Smooth muscle cell of the brain vasculature (primary cell): Measurements from ENCODE around the gene AKAP3.
A peak's percentile ranks its signal among the peaks of the same experiment; 100 is the strongest.

Experiments
- DNase-seq: peaks from one replicate; pipeline ENCODE4 v3.0.0-alpha.2; 2012; ENCODE audit warnings: low read depth, low spot score

Gene AKAP3

DNA sequence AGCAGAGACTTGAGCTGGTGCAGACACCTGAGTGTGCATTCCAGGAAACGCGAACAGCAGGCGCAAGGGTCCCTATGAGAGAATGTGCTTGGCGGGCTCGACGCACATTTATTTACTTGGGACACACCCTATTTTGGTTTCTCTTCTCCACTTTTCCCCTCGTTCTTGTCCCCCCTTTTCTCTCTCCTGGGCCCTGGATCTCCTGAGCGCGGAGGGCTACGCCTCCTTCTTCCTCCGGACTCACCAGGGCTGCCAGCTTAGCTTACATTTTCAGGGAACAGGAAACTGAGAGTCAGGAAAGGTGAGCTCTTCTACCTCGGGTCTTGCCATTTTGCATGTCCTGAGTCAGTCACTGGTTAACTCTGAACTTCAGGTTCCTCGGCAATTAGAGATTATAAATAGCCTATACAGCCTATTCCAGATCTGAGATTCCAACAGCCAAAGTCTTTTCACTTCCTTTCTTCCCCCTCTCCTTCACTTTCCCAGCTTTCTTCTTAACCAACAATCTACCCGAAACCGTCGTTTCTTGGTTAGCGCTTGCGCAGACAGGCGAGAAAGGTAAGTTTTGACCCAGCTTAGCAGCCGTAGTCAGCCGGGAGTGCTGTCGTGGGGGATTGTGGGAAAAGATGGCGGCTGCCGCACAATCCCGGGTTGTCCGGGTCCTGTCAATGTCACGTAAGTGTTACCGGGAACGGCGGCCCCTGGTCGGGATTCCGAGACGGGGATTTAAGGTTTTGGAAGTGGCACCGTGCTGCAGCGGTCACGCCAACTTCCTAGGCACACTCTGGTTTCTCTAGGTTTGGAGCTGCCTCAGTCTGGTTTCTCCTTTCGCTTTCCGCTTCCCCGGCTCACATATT, at the start of gene AKAP3, which contains the start of gene NDUFA9:
TSS of gene AKAP3 (minus strand) at position 551 of the 857 bp plus-strand sequence. CDS start 10,855 bp downstream, outside the sequence.
TSS of gene NDUFA9 (plus strand) at position 614 of the 857 bp plus-strand sequence. CDS start at position 627, 13 bp downstream.
- peak; percentile 61 for DNase-seq

DNA sequence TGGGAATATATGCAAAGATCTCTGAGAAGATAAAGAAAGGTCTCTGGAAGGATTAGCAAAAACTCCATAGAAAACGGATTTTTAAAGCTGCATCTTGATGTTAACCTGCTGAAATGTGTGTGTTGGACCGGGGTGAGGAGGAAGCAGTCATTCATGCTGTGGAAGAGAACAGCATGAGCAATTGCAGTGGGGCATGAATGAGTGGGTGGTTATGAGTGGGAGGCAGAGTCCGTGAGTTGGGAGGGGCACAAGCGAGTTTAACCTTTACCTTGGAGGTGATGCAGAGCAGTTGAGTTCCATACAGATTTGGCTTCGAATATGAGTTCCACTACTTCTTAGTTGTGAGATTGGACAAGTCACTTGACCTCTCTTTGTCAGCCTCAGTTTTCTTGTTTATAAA, 41.9 kb upstream of the AKAP3 start:
- no peak for DNase-seq

DNA sequence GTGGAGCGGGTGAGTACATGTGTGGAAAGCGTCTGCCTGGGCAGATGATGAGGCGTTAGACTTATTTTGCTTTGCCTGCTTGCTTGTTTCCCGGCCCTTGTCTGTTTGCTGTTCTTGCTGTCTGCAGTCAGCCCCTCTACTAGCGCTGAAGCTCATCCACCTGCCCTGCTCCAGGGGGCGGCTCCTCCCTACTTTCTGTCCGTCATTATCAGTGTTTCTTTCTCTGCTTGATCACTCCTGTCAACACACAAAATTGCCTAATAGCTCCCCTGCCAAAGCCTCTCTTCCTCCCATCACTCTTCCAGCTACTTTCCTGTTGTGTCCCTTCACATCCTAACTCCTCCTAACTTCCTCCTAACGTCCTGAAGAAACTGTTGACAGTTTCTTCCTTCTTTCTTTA, 36.5 kb upstream of the AKAP3 start:
- DNase-seq: no peak

DNA sequence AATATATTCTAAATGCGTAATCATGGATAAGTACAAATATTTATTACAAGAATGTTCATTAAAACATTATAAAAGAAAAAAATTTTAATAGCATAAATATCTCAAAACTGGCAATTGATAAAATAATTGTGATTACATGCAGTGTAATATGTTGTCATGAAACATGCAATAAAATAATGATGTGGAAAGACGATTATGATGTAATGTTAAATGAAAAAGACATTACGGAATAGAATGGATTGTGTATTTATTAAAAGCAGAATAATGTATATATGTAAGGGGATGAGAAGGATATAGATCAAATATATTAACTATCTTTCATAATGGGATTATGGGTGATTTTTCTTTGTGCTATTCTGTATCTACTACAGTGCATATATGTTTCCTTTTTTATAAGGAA, 32.9 kb upstream of the AKAP3 start:
- no peak for DNase-seq

DNA sequence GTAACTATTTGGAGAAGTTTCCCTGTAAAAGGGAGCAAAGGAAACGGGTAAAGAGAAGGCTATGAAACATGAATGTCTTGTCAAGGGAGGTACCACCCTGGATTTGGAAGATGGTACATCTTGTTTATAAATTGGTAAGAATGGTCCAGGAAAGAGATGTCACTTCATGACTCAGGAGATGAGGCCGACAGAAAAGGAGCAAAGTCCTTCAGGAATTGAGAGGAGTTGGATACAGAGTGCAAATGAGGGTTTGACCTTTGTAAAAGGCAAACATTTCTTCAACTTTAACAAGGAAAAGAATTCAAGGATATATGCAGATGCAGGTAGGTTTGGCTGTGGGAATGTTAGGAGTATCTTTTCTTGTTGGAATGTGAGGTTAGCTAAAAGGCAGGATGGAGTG, 30.9 kb upstream of the AKAP3 start:
- DNase-seq: no peak

DNA sequence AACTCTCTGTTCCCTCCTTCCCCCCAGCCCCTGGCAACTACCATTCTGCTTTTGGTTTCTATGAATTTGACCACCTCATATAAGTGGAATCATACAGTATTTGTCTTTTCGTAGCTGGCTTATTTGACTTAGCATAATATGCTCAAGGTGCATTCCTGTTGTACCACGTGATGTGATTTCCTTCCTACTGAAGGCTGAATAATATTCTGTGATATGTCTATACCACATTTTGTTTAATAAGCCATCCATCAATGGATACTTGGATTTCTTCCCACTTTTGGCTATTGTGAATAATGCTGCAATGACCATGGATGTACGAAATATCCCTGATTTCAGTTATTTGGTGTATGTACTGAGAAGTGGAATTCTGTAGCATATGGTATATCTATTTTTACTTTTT, 16.4 kb upstream of the AKAP3 start:
- DNase-seq: no peak

DNA sequence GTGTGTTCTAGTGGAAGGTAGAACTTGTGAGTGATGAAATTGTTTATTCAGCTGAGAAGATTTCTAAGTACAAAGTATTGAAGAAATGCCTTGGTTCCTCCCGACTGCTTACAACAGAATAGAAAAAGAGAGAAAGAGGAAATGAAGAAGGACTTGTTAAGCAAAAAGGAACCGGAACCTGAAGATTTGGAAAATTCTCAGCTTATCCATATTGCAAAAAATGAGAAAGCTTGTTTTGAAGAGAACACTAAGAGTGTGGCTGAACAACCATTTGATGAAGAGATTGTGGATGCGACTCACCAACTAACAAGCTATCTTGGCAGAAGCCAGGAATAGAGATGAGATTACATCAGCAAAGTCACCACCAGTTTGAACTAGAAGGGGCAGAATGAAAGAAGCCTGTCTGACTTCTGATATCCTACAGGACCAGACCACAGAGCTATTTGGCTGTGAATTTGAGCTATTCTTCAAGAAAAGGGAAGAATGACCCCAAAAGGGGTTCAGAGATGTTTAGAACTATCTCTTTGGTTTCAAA, 15.2 kb upstream of the AKAP3 start:
- DNase-seq: no peak

DNA sequence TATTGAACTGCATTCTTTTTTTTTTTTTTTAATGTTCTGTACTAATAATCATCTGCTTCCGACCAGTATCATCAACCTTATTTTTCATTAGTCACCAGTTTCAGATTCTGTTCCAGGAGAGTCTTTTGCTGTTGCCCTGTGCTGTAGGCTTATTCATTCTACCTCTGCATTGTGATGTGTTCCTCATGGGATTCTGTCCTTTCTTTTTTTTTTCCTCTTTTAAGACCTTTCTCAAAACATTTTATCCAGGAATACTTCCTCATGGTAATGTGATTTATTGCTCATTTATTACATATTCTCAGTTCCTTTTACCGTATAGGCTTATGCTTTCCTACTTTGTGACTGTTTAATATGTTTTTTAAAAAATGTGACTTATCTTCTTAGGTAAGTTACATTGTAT, 4.8 kb upstream of the AKAP3 start:
- no peak for DNase-seq

DNA sequence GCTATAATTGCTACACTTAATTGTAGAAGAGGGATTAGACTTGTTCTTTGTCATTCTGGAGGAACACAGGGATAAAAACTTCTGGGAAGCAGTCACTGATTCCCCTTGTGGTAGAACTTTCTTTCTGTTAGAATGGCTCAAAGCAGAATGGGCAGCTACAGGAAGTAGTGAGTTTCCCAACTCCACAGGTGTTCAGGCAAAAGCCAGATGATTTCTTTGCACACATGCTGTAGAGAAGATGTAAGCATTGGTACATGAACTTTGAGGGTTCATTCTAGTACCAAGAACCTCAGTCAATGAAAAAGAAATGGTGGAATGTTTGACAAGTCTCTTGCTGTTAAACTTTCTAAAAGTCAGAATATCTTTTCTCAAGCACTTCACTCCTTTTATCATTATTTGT, 4.4 kb upstream of the AKAP3 start:
- no peak for DNase-seq

DNA sequence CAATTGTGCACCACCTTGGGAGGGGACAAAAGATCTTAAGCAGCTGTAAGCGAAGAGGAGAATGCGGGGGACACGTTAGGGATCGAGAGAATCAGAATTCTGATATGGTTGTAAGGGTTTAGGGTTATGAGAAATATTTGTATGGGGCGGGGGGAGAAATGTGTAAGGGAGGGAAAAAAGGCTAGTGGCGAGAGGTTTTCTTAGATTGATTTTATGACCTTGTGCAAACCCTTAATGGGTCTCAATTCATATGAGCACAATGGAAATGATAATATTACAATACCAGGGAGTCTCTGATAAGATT, 459 bp upstream of the AKAP3 start:
- DNase-seq: no peak

DNA sequence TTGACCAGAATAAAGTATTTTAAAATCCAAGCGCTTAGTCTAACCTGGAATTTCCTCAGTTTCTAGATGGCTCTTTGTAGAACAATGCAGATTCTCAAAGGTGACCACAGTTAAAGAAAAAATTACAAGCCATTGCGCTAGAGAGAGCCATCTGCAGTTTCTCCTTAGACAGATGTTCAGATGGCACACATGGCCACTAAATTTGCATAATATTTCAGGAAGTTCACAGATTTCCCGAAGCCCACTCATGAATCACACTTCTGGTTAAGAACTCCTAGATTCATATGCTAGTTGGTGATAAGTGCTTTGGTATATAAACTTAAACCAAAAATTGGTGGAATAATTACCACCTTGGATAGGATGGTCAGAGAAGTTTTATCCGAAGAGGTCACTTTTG, 749 bp downstream of the AKAP3 start:
- no peak for DNase-seq

DNA sequence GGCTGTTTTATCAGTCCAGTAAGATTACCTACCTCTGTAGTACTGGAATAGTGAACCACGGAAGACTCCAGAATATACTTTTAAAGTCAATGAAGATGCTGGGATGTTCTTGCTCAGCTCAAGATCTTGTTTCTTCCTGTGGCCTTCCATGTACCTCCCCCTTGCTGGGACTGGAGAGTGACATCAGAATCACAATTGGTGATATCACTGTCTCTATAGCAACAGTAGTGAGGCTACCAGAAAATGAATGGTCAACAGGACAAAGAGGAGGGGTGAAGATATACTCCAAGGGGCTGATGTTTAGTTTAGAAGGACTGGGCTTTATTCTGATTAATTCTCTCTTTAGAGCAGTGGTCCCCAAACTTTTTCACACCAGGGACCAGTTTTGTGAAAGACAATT, 3.8 kb downstream of the AKAP3 start:
- DNase-seq: no peak

DNA sequence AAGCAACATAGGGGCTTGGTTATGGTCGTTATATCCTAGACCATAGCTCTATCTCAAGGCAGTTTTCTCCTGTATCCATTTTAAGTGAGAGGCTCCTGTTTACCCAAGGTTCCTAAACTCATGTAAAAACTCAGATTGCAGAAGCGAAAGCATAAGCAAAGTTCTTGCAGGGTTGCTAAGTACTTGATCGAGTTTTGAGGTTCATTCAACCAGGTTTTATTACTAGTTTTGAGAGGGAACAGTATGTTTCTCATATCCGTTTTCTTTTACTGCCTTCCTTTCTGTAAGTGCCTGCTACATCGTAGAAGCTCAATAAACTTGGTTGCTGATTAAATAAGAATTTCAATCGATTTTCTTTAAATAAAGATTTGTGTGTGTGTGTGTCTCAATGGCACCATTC, 5.1 kb downstream of the AKAP3 start:
- no peak for DNase-seq

DNA sequence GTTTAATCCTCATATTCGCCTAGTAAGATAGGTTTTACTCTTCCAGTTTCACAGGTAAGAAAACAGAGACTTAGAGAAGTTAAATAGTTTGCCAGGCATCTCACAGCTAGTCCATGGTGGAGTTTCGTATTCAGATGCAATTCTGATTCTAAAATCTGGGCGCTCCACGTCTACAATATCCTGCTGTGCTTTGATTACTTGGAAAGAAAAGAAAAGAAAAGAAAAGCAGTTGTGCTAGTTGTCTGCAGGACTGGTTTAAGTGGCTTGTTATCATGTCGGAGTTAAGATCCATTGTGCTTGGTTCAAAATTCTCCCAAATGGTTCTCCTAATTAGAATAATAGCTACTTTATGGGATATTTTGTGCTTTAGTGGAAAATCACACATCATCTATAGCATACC, 18.6 kb downstream of the AKAP3 start:
- no peak for DNase-seq

DNA sequence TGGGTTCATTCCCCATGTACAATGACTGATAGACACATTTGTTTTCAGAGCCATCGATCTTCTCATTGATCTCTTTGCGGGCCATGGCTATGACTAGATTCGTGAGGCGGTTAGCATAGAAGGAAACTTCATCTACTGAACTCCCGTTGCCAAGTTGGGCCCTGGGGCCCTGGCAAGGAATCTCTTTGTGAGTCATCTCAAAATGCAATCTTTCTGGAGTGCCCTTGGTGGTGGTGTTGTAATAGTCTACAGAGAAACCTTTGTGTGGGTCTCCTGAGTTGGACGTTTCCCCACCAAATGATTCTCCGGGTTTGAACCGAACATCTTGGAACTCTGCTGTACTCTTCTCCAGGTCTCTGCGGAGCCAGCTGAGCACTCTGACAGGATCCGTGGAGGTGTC, 20.4 kb downstream of the AKAP3 start:
- DNase-seq: no peak

DNA sequence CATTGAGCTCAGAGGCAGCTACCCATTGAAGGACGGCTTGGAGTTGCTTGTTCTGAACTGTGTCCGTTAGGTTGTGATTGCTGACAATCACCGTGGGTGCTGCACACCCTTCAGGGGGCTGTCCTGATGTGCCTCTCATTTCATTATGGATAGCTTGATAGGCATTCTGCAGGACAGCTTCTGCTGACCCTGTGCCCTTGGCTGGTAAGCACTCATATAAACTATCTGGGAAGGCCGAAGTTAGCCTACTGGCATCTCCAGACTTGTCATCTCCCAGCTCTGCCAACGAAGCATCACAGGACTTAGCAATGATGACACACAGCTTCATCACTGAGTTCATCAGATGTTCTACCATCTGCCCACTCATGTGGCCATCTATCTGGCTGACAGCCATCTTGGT, 22.3 kb downstream of the AKAP3 start:
- no peak for DNase-seq

DNA sequence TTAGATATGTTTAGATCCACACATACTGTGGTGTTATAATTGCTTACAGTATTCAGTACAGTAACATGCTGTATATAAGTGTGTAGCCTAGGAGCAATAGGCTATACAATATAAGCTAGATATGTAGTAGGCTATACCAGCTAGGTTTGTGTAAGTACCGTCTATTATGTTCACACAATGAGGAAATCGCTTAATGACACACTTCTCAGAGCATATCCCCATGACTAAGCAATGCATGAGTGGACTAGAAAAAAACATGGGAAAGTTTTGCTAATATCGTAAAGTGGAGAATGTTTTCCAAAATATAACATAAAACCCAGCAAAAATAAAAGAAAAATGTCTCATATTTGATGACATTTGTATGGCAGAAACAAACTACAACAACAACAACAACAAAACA, 27.3 kb downstream of the AKAP3 start:
- no peak for DNase-seq

DNA sequence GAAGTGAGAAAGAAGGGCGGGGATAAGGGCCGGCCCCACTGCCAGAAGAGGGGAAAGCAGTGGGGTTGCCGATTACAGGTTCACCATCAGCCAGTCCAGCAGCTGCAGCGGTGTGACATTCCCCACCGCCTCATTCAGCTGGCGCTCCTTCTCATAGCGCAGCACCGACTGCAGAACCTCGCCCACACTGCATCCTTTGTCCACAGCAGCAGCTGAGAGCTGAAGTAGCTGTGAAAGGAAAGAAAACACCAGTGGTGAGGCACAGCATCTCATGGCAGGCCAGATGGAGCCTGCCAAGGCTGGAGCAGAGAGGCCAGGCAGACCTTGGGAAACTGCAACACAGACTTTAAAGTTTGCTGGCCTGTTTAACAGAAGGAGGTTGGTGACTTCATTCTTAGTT, 33.2 kb downstream of the AKAP3 start:
- DNase-seq: no peak

DNA sequence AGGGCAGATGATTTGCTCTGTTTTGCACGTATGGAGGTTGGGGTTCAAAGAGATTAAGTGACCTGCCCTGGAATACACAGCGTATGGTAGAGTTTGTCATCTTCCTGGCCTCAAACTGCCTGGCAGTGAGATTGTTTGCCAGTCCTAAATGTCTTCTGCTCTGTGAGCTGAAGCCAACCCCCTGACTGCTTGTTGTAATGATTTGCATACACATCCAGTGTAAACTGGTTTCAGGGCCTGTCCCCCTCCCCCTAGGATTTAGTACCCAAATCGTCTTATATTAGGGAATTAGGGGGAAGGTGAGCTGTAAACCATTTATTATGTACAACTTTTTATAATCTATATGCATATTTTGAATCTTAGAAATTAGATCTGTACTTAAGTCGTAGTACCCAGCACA, 38.4 kb downstream of the AKAP3 start:
- no peak for DNase-seq

DNA sequence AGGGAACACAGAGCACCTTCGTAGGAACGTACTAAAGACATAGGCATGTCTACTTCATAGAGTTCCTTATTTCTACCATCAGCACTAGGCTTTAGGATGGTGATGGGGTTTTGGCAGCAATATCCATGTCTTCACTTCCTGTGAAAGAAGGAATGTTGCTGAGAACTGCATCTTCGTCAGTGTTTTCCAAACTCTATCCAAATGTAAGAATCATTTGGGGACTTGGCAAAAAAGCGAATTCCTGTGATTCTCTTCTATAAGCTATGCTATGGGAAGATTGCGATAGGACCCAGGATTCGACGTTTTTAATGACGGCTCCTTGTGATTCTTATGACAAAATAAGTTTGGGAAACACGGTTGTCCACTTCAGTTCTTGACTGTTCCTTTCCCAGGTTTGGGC, 39.8 kb downstream of the AKAP3 start:
- no peak for DNase-seq

DNA sequence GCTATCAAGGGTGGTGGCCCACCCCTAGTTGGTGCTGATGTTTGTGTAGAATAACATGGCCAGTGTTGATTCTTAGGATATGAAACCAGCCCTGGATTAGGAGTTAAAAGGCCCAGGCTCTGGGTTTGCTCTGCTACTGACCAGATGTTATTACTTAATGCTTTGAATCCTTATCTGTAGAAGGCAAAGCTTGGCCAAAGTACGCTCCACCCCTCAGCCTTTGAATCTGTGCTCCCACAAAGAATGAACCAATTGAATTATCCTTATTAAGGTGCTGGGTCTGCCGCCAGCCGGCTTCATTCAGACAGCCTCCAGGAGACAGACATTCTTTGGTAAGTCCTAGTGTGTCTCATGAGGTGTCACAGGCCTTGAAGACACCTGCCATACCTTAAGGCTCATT, 41.8 kb downstream of the AKAP3 start:
- no peak for DNase-seq

DNA sequence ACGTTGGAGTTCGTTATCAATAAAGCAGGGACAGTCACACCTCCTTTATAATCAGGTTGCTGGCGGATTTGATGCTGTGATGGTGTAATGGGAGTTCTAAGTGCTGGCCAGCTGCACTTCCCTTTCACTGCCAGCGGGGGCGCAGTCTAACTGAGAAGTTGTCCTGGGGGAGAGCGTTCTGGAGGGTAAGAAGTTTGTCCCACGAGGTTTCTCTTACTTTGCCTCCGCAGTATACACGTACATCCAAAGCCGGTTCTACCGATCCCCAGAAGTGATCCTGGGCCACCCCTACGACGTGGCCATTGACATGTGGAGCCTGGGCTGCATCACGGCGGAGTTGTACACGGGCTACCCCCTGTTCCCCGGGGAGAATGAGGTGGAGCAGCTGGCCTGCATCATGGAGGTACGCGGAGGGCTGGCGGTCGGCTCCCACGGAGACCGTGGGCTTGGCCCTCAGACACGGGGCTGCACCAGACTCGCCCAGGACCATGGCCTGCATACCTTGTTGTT, 44.1 kb downstream of the AKAP3 start:
- DNase-seq: peak; percentile 70

DNA sequence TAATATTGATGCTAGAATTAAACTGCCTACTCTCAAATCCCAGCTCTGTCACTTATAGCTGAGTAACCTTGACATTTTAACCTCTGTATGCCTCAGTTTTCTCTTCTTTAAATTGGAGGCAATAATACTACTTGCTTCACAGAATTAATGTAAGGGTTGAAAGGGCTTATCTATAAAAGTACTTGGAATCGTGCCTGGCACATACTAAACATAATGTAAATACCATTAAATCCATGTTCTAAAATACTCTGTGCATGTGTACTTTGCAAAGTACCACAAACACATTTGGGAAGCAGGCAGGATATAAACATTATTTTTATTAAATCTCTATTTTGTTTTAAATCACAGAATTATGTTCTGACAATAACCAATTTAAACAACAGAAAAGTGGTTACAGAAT, 44.9 kb downstream of the AKAP3 start:
- no peak for DNase-seq
